Brain microvascular endothelial cell (primary cell): Measurements from ENCODE around the gene NHSL1.

Experiments used
- DNase-seq: peaks from one replicate; pipeline ENCODE4 v3.0.0-alpha.2; 2020
- H3K27ac ChIP-seq: fragments of 250-450 bp; sonication (Bioruptor Pico); 2 replicates; pipeline ENCODE4 v1.5.1; 2020; ENCODE audit warnings: mild to moderate bottlenecking, moderate library complexity
- H3K27me3 ChIP-seq: fragments of 250-450 bp; sonication (Bioruptor Pico); replicated peaks from 2 replicates; pipeline ENCODE4 v1.5.1; 2020; ENCODE audit warnings: mild to moderate bottlenecking
- H3K36me3 ChIP-seq: fragments of 250-450 bp; sonication (Bioruptor Pico); replicated peaks from 2 replicates; pipeline ENCODE4 v1.5.1; 2020; ENCODE audit warnings: mild to moderate bottlenecking
- H3K4me3 ChIP-seq: 2 replicates; pipeline ENCODE4 v1.5.1; 2011; ENCODE audit warnings: low read depth, mild to moderate bottlenecking, control low read depth, low read length, moderate library complexity
- CTCF ChIP-seq: IDR thresholded peaks from 2 replicates; pipeline ENCODE4 v1.5.1; 2011; ENCODE audit warnings: low read depth, mild to moderate bottlenecking, moderate library complexity, low read length, control low read depth, inconsistent platforms; ENCODE audit errors: missing control alignments
- in situ Hi-C: cut with HindIII; loops from 2 replicates; pipeline ENCODE4 v1.10.0; 2017; ENCODE audit warnings: low sequenced_read_pairs, low pct_ligation_motif_present

Gene NHSL1

GRCh38 chr6:138406443-138406842, 92.9 kb downstream of the NHSL1 start:
- H3K27ac ChIP-seq: no peak overlapping the region
- no peak for TF ChIP-seq CTCF
- no peak for DNase-seq
- no peaks in the 10 kb centered on the region for H3K27me3 ChIP-seq
- in situ Hi-C loops: no loop called here
- H3K36me3 ChIP-seq: peaks cover 29% of the 10 kb centered on the region
- H3K4me3 ChIP-seq: no peak overlapping the region

GRCh38 chr6:138405816-138406413, 93.4 kb downstream of the NHSL1 start:
- DNase-seq: no peak
- no peak overlapping the region for H3K4me3 ChIP-seq
- H3K27ac ChIP-seq: no peak overlapping the region
- in situ Hi-C loops: no loop called here
- H3K36me3 ChIP-seq: peaks cover 29% of the 10 kb centered on the region
- no peak for TF ChIP-seq CTCF
- no peaks in the 10 kb centered on the region for H3K27me3 ChIP-seq

- H3K4me3 ChIP-seq: peak overlapping the region; percentile 78
- TF ChIP-seq CTCF: no peak
- H3K36me3 ChIP-seq: peaks cover 28% of the 10 kb centered on the region
- no peak overlapping the region for H3K27ac ChIP-seq
- H3K27me3 ChIP-seq: no peaks in the 10 kb centered on the region
- in situ Hi-C loops: no loop called here
- no peak for DNase-seq
These were observed 94.5 kb downstream of the NHSL1 start for GRCh38 chr6:138404666-138405337.

- Histone ChIP-seq H3K4me3 (peak within 1 kb of the TSS; percentile 78), H3K36me3 (peaks cover 22% of the 10 kb centered on the region), H3K27me3 (no peaks in the 10 kb centered on the region), H3K27ac (peak within 1 kb of the TSS; percentile 6)
- DNase-seq: peak; percentile 72
- in situ Hi-C loops: no loop called here
- TF ChIP-seq CTCF: peak; percentile 40
These were observed 95.3 kb downstream of the NHSL1 start, which contains the start of gene HEBP2 for GRCh38 chr6:138403801-138404665. Gene HEBP2, plus strand, starts transcription at chr6:138404223. Its CDS starts 273 bp downstream, at chr6:138404496.

GRCh38 chr6:138403324-138403800, 95.9 kb downstream of the NHSL1 start:
- H3K4me3 ChIP-seq: peak overlapping the region; percentile 78
- in situ Hi-C loops: no loop called here
- no peak for DNase-seq
- no peaks in the 10 kb centered on the region for H3K27me3 ChIP-seq
- peak; percentile 45 for TF ChIP-seq CTCF
- peak overlapping the region; percentile 6 for H3K27ac ChIP-seq
- H3K36me3 ChIP-seq: peaks cover 19% of the 10 kb centered on the region
